ENCODE results near the gene EFL1.

DNA sequence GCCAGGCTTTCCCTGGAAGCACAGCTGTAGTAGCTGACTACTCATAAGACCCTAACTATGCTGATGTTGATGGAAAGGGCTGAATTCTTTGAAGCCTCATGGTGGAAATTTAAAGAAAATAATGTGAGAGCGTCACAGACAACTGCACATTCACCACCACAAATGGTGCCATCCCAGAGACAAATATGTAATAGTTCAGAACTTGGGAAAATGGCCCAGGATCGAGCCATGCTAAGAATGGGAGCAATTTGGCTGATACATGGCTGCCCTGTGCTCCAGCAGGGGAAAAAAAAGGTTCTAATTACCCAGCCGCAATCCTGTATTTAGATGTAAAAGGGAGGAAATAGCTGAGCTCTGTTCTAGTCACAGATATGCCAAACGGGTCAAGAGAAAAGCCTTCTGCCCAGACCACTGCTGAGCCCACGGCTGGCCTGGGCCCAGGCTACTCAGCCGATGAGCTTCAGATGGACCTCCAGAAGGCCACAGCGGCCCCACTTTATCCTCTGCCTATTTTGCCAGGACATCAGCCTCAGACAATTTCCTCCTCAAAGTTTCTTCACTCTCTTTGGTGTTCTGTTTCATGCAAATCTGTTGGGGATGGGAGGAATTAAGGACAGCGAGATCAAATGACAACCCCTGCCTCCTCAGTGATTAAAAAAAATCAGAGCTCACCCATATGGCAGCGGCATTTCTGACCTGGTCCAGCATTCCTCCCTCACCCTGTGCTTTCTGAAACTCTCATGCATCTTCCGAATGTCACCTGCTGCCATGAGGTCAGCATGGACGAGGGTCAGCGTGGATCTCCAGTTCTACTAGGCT is 162.2 kb downstream of the EFL1 start:
- TF ChIP-seq, protein P1, sequence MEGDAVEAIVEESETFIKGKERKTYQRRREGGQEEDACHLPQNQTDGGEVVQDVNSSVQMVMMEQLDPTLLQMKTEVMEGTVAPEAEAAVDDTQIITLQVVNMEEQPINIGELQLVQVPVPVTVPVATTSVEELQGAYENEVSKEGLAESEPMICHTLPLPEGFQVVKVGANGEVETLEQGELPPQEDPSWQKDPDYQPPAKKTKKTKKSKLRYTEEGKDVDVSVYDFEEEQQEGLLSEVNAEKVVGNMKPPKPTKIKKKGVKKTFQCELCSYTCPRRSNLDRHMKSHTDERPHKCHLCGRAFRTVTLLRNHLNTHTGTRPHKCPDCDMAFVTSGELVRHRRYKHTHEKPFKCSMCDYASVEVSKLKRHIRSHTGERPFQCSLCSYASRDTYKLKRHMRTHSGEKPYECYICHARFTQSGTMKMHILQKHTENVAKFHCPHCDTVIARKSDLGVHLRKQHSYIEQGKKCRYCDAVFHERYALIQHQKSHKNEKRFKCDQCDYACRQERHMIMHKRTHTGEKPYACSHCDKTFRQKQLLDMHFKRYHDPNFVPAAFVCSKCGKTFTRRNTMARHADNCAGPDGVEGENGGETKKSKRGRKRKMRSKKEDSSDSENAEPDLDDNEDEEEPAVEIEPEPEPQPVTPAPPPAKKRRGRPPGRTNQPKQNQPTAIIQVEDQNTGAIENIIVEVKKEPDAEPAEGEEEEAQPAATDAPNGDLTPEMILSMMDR (IDR thresholded peaks at IDR 0.05) = no peak
- TF ChIP-seq POLR2A (IDR thresholded peaks at IDR 0.05) = no peak
